HCT116 (cell line): ENCODE measurements around the gene SH3GLB2.

Source experiments
- CTCF ChIP-seq, 3 experiments: fragments of 200-600 bp in 1 of 3; sonication (generic) in 1 of 3; IDR thresholded peaks in 2 of 3; conservative IDR thresholded peaks in 1 of 3; 2 replicates each; pipeline ENCODE4 v1.5.1; 2012 to 2017; ENCODE audit warnings: low read depth in 2 of 3, low read length in 2 of 3, antibody characterized with exemption in 1 of 3, borderline replicate concordance in 1 of 3, control low read depth in 1 of 3, mild to moderate bottlenecking in 1 of 3, mixed read lengths in 1 of 3, mixed run types in 1 of 3, moderate library complexity in 1 of 3; ENCODE audit not compliant: insufficient read depth in 1 of 3
- EGR1 ChIP-seq: IDR thresholded peaks from 2 replicates; pipeline ENCODE4 v1.6.1; 2012; ENCODE audit warnings: low read depth
- ELF1 ChIP-seq: IDR thresholded peaks from 2 replicates; pipeline ENCODE4 v1.6.1; 2012; ENCODE audit warnings: low read depth, borderline replicate concordance
- EZH2 ChIP-seq: fragments of 200-600 bp; sonication (generic); IDR thresholded peaks from 2 replicates; pipeline ENCODE4 v1.6.1; 2017; ENCODE audit warnings: antibody characterized with exemption, mixed run types
- JUND ChIP-seq: IDR thresholded peaks from 2 replicates; pipeline ENCODE4 v1.6.1; 2012
- POLR2A ChIP-seq: IDR thresholded peaks from 2 replicates; pipeline ENCODE4 v1.7.0; 2011; ENCODE audit warnings: borderline replicate concordance; ENCODE audit not compliant: insufficient read depth, insufficient read length; ENCODE audit errors: extremely low read depth
- POLR2AphosphoS5 ChIP-seq: IDR thresholded peaks from 2 replicates; pipeline ENCODE4 v1.6.1; 2011; ENCODE audit warnings: mild to moderate bottlenecking, low read depth, low read length, moderate library complexity
- REST ChIP-seq: IDR thresholded peaks from 2 replicates; pipeline ENCODE4 v1.6.1; 2012; ENCODE audit warnings: low read depth
- SP1 ChIP-seq: IDR thresholded peaks from 2 replicates; pipeline ENCODE4 v1.6.1; 2012; ENCODE audit warnings: low read depth
- SRF ChIP-seq: IDR thresholded peaks from 2 replicates; pipeline ENCODE4 v1.6.1; 2012; ENCODE audit warnings: low read depth
- YY1 ChIP-seq: IDR thresholded peaks from 2 replicates; pipeline ENCODE4 v1.6.1; 2011; ENCODE audit warnings: low read length, low read depth, moderate library complexity, mild to moderate bottlenecking; ENCODE audit not compliant: insufficient replicate concordance; ENCODE audit errors: extremely low read depth
- ZBTB33 ChIP-seq: IDR thresholded peaks from 2 replicates; pipeline ENCODE4 v1.6.1; 2011; ENCODE audit warnings: mild to moderate bottlenecking, low read length, moderate library complexity; ENCODE audit not compliant: insufficient replicate concordance; ENCODE audit errors: extremely low read depth
- ZFX ChIP-seq: fragments of 450-650 bp; IDR thresholded peaks from 2 replicates; pipeline ENCODE4 v1.6.1; 2017
- ZNF274 ChIP-seq: fragments of 200-500 bp; sonication (Bioruptor generic); IDR thresholded peaks from 2 replicates; pipeline ENCODE4 v1.6.1; 2014; ENCODE audit warnings: mild to moderate bottlenecking, low read depth, low read length, inconsistent platforms

GRCh38 chr9:129053020-129053419 is 24.9 kb upstream of the SH3GLB2 start:
- no peak for TF ChIP-seq ZBTB33
- TF ChIP-seq POLR2AphosphoS5 = no peak
- TF ChIP-seq ZFX = no peak
- no peak for TF ChIP-seq POLR2A
- no peak for TF ChIP-seq CTCF (IDR thresholded peaks at IDR 0.05 in 2 of 3, conservative IDR thresholded peaks at IDR 0.05 in 1 of 3; ENCODE audit: borderline replicate concordance in 1 of 3, insufficient read depth in 1 of 3, low read depth in 2 of 3, low read length in 2 of 3)
- TF ChIP-seq SRF = no peak
- TF ChIP-seq EGR1 = no peak
- no peak for TF ChIP-seq SP1
- TF ChIP-seq EZH2 = no peak
- no peak for TF ChIP-seq ELF1
- TF ChIP-seq JUND = no peak
- TF ChIP-seq REST = no peak
- TF ChIP-seq YY1 = no peak
- TF ChIP-seq ZNF274 = no peak
